NK-92 (cell line): Measurements from ENCODE around the gene TUBB3.
"Not testable (repeated sequence)": the region's sequence is repeated elsewhere in the genome, so short reads cannot be mapped to it uniquely, and the experiment has no call there.

Experiments
- DNase-seq: peaks from one replicate; lab custom pipeline; 2025; ENCODE audit not compliant: unreplicated experiment; lab: John Stamatoyannopoulos, UW

Gene TUBB3

DNA sequence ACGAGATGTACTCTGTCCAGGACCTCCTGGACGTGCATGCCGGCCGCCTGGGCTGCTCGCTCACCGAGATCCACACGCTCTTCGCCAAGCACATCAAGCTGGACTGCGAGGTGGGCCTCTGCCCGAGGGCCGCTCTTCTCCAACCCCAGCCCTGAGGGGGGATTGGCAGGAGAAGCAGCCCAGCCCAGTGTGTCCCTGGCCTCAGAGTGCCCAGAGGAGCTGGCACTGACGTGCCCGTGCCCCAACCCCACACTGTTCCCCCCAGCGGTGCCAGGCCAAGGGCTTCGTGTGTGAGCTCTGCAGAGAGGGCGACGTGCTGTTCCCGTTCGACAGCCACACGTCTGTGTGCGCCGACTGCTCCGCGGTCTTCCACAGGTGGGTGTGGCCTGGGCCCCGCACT is 41.1 kb downstream of the TUBB3 start:
- DNase-seq, result no peak

DNA sequence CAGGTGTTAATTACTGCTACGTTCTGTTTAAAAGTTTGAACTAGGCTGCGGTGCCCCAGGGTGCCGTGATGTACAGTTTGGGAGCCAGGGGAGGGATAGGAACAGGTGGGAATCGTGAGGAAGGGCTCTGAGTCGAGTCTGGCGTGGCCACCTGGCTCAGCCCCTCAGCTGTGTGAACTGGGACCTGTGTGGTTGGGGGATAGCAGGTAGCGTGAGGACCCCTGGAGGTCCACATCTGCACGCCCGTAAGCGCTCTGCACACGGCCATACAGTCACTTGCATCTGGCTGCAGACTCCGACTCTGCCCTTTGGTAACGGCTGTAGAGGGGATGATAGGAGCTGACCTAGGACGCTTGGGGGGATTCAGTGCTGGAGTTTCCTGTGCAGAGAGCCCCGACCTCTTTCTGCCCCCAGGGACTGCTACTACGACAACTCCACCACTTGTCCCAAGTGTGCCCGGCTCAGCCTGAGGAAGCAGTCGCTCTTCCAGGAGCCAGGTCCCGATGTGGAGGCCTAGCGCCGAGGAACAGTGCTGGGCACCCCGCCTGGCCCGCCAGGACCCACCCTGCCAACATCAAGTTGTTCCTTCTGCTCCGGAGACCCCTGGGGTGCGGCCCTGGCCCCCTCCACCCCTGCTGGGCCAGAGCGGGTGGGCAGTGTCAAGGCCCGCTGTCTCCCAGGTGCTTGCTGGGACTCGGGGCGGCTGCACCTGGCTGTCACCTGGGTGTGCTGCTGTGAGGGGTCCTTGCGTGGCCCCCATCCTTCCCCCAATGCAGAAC is 42.5 kb downstream of the TUBB3 start:
- no peak for DNase-seq

DNA sequence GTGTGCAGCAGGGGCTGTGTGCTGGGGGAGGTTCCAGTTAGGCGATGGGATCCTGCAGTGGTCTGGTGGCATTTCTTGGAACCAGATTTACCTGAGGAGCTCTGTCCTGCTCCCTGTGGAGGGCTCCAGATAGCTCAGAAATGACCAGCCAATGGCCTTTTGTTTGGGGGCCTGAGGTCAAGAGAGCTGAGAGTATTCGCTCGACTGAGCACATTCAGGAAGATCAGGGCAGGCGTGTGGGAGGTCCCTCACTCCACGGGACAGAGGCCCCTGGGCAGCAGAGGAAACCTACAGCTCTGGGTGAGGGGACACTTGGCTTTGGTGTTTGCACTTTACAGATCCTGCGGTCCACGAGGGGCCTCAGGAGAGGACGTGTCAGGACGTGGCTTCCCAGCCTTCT is 43.6 kb downstream of the TUBB3 start:
- no peak for DNase-seq

DNA sequence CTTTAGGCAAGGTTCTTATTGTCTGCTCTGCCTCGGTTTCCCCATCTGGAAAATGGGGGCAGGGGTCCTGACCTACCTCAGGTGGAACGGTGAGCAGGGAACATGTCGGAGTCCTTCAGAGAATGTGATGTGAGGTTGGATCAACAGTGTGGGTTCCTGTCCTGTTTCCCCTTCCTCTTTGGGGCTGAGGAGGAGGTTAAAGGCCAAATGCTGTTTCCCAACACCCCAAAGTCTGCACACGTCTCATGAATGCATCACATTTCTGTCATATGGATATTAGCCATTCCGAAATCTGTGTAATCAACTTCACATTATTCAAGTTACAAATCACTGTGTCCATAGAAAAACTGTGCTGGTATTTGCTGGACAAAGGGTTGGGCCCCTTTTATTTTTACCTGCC is 44.3 kb downstream of the TUBB3 start:
- DNase-seq, result not testable (repeated sequence)

DNA sequence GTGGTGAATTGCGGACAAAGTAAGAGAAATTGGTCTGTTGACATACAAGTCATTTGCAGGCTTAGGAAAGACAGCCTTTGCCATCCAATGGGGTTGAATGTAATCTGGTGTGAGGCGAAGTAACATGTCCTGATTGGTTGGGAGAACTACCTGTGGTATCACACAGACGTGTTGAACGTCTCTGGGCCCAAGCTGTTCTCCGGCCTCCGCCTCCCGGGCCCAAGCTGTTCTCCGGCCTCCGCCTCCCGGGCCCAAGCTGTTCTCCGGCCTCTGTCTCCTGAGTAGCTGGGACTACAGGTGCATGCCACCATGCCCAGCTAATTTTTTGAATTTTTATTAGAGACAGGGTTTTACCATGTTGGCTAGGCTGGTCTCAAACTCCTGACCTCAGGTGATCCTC is 44.9 kb downstream of the TUBB3 start:
- DNase-seq, result not testable (repeated sequence)

DNA sequence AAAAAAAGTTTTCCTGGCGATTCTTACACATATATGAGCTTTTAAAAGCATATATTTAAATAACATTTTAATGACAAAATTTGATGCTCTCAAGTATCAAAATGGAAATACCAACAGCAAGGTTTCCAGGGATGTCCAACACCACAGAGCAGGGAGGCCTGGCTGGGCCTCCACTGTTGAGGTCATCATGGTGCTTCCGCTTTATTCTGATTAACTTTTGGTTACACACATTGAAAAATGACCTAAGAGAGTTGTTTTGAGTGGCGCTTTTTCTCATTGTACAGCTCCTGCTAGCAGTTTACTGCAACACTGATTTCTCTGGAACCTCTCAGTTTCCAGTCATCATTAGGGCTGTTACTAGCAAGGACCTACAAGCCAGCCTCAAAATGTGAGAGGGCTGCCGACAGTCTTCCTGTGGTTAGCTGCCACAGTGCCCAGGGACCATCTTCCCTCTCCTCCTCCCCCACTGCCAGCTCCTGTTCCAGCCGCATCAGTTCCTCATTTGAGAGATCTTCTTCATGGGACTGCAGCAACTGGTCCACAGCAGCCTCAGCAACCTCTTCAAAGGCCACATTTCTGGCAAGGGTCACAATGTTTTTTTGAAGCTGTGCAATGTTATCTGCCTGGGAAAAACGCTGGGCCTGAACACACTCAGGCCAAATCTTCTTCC is 46.7 kb downstream of the TUBB3 start:
- DNase-seq, result no peak

DNA sequence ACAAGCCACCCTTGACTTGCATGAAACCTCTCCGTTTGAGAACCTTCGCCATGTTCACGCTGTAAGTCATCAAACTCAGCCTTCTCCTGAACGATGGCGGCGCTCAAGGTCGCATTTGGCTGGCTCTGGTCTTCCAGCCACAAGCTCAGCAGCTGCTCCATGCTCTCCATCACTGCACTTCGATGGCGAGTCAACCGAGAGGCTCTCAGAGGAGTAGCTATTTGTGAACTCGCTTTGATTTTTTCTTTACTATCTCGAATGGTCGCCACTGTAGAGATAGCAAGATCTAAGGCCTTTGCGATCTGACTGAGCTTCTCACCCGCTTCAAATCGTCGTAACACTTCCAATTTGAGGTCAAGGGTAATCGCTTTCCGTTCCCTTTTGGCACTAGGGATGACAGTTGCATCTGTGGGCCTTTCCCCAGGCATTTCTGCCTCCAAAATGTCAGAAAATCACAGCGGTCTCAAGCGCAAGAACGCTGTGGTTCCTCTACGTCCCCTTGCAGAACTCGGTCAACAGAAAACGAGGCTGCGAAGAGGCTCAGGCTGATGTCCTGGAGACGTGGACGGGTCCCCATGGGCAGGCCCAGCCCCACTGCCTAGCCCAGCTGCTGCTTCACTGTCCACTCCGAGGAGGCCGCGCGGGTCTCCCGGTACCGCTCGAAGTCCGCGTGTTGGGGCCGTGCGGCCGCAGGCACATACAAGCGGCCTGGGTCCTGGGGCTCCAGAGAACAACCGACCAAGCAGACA is 48.5 kb downstream of the TUBB3 start:
- DNase-seq, result no peak

DNA sequence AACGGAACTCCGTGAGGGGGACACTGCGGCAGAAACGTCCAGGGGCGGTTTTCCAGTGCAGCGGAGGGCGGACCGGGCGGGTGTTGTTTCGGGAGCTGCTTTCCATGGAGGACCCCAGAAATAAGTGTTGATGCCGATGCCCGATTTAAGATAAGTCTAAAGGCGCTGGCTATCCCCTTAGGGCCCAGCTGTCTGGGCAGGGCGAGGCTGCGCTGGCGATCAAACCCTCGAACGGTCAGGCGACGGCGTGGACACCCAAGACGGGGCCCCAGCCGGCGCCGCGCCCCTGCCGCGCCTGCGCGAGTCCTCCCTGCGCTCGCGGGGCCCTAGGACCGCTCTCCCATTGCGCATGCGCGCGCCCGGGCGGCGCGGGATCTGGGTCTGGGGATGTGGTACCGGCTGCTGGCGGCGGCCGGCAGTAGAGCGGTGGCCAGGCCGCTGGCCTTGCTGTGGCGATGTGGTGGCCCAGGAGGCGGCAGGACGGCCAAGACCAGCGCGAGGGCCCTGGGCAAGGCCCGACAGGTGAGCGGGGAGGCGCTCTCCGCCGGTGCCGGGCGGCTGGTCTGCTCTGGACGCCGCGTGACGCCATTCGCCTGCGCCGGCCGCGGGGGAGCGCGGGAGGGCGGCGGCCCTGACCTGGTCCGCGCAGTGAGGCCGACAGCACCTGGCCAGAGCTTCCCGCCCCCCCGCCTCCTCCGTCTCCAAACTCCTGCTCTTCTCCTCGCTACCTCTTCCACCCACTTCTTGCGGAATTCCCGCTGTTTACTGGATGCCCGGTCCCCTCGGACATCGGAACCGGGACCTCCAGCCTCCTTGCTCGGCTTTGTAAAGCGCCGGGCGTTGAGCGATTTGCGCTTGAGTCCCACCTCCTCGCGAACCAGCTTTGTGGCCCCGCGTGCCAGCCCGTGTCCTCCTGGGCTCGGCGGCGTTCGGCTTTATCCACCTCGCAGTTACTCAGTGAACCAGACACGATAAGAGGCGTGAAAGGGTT is 49.4 kb downstream of the TUBB3 start:
- peak; percentile 32 for DNase-seq

DNA sequence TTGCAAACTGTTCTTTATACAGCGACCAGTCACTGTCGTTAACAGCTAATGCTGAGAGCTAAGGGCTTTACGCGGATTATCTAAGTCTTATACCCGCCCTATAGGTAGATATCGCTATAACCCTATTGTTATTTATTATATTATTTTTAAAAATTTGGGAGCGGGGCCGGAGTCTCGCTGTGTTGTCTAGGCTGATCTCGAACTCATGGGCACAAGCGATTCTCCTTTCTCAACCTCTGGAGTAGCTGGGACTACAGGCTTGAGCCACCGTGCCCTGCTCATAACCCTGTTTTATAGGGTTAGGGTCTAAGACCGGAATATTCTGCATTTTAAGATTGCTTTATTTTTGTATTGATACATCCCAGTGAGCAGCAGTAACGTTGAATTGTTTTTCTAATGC is 50.1 kb downstream of the TUBB3 start:
- no peak for DNase-seq

DNA sequence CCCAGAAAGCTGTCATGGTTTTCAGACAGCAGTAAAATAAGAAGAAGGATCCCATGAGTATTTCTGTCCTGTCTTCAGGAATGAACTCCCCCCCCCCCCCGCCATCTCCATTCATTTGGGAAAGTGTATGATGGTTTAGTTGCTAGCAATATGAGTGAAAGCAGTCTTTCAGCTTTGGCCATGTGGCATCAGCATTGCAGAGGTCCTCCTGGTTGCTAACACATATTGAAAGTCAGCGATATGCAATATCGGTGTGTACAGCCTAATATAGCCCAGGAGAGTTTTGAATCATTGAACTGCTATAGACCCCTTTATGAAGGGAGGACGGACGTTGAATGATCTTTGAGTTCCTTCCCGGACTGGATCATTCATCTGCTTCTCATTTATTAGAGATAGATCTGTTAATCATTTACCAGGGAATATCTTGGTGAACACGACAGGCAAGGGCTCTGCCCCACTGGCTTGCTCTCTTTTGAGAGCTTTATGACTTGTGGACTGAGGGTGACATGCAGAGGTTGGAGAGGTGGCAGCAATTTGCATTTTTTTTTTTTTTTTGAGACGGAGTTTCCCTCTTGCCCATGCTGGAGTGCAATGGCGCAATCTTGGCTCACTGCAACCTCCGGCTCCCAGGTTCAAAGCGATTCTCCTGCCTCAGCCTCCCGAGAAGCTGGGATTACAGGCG is 50.7 kb downstream of the TUBB3 start:
- DNase-seq, result no peak

DNA sequence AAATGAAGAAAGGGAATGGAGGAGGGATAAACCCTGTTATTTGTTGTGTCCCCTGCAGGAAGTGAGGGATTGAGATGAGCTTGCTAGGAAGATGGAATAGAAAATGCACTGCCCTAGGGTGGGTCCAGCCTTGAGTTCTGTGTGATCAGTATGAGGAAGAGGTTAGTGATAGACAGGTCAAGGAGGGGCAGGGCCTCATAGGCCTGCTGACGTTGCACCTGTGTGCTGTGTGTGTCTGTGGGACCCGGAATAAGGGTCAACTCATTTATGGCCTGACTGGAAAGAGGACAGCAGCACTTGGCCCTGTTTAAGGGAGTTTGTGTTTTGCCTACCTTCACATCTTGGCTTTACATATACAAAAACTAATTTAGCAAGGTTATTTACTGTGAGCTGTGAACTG is 51.7 kb downstream of the TUBB3 start:
- no peak for DNase-seq

DNA sequence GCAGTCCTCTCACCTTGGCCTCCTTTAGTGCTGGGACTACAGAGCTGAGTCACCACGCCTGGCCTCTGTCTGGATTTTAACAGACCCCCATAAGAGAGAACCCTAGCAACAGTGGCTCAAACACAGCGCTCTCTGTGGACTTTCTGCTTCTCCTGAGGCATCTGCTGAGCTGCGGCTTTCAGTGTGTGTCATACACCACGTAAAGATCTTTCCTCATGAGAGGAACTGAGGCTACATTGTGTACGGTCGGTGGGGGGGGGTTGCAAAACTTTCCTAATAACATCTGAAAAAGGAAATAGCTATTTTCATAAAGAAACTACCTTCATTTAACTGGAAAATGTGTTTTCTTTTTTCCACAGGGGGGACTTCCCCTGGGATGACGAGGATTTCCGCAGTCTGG is 58.3 kb downstream of the TUBB3 start:
- DNase-seq, result no peak

DNA sequence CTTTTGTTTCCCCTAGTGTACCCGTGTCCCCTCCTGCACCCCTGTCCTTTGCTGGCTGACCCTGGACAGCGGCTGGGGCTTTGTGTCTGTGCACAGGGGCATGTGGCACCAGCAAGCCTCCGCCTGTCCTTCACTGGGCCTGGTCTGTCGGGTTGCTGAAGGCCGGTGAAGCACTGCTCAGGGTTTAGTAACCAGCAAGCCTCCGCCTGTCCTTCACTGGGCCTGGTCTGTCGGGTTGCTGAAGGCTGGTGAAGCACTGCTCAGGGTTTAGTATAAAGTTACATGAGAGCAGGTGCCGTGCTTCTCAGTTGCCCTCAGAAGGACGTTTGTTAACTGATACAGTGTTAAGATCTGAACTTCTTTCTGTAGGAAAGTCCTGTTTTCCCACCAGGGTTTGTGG is 59.2 kb downstream of the TUBB3 start:
- DNase-seq, result no peak

DNA sequence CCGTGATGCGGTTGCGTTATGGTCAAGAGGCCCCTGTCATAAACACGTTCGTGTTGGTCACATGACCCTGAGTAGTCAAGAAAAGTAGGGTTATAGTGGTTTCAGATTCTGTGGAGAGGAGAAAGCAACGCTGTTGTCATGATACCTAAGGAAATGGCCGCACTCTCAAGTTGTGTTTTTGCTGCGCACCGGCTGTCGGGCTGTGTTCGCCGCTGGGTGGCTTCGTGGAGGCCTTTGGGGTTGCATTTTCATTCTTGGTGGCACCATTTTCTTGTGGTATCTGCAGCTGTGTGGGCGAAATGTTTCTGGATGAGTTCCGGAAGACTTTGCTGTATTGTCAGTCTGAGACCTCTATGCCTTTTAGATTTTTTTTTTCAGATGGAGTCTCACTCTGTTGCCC is 60.4 kb downstream of the TUBB3 start:
- DNase-seq, result no peak

DNA sequence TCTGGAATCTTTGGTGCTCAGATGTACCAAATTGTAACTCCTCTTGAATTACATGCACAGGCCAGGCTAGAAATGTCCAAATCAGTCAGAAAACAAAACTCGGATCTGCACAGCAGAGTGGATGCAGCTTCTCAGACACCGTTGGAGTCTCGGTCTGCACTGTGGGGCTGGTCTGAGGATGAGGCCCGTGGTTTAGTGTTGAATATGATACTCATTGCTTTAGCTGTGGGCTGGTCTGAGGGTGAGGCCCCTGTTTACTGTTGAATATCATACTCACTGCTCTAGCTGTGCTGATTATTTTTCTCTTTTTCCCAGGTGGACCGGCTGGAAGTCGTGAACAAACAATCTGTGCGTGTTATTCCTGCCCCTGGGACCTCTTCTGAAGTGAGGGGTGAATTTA is 61.1 kb downstream of the TUBB3 start:
- DNase-seq, result no peak

DNA sequence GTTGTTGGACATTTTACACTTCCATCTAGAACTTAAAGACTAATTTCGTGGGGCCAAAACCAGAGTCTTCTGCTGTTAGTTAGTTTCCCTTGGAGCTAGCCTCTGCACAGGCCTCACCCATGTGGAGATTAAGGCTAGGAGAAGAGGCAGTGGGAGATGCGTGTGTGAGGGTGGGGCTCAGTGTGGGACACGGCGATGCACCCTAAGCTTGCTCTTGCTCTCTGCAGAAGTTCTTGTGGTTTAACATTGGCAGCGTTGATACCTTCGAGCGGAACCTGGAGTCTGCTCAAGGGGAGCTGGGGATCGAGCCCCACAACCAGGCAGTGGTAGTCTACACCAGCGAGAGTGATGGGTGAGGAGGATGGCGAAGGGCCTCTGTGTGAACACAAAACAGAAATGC is 62.1 kb downstream of the TUBB3 start:
- no peak for DNase-seq
